ENCODE measurements around the gene NDE1.
A peak's percentile ranks its signal among the peaks of the same experiment; 100 is the strongest.

The NDE1 gene

GRCh38 chr16:15752717-15753488 is 102.9 kb downstream of the NDE1 start:
- TF ChIP-seq CREB1 (IDR thresholded peaks at IDR 0.05; ENCODE audit: low read depth) (no peak), TAF1 (IDR thresholded peaks at IDR 0.05; ENCODE audit: low read depth) (no peak), TEAD4 (IDR thresholded peaks at IDR 0.05) (no peak), EGR1 (IDR thresholded peaks at IDR 0.05) (no peak), REST (IDR thresholded peaks at IDR 0.05; ENCODE audit: low read depth) (no peak), FOXM1 (IDR thresholded peaks at IDR 0.05; ENCODE audit: borderline replicate concordance, low read depth) (no peak), CEBPB (IDR thresholded peaks at IDR 0.05) (no peak), MAX (IDR thresholded peaks at IDR 0.05) (no peak), EP300 (IDR thresholded peaks at IDR 0.05; ENCODE audit: borderline replicate concordance) (no peak), YY1 (IDR thresholded peaks at IDR 0.05; ENCODE audit: low read depth) (no peak), USF1 (IDR thresholded peaks at IDR 0.05) (no peak), ZBTB7A (IDR thresholded peaks at IDR 0.05; ENCODE audit: low read depth) (no peak), RAD21 (IDR thresholded peaks at IDR 0.05; ENCODE audit: low read depth) (no peak), NFIC (IDR thresholded peaks at IDR 0.05) (no peak), TCF12 (IDR thresholded peaks at IDR 0.05; ENCODE audit: low read depth) (no peak)

GRCh38 chr16:15754821-15755534 is 104.9 kb downstream of the NDE1 start:
- TF ChIP-seq CEBPB (IDR thresholded peaks at IDR 0.05) (no peak), RAD21 (IDR thresholded peaks at IDR 0.05; ENCODE audit: low read depth) (no peak), MAX (IDR thresholded peaks at IDR 0.05) (no peak), ZBTB7A (IDR thresholded peaks at IDR 0.05; ENCODE audit: low read depth) (no peak), TCF12 (IDR thresholded peaks at IDR 0.05; ENCODE audit: low read depth) (no peak), CREB1 (IDR thresholded peaks at IDR 0.05; ENCODE audit: low read depth) (no peak), FOXM1 (IDR thresholded peaks at IDR 0.05; ENCODE audit: borderline replicate concordance, low read depth) (no peak), EP300 (IDR thresholded peaks at IDR 0.05; ENCODE audit: borderline replicate concordance) (no peak), EGR1 (IDR thresholded peaks at IDR 0.05) (no peak), USF1 (IDR thresholded peaks at IDR 0.05) (no peak), REST (IDR thresholded peaks at IDR 0.05; ENCODE audit: low read depth) (no peak), NFIC (IDR thresholded peaks at IDR 0.05) (no peak), YY1 (IDR thresholded peaks at IDR 0.05; ENCODE audit: low read depth) (no peak), TEAD4 (IDR thresholded peaks at IDR 0.05) (no peak)

GRCh38 chr16:15757077-15757386 is 107.0 kb downstream of the NDE1 start:
- TF ChIP-seq TEAD4 (IDR thresholded peaks at IDR 0.05) (no peak), TAF1 (IDR thresholded peaks at IDR 0.05; ENCODE audit: low read depth) (no peak), CEBPB (IDR thresholded peaks at IDR 0.05) (0 out of 2 replicates have a peak, but pooled peaks have one; percentile 19)

- TF ChIP-seq FOXM1 (IDR thresholded peaks at IDR 0.05; ENCODE audit: borderline replicate concordance, low read depth), result no peak
- no peak for TF ChIP-seq REST (IDR thresholded peaks at IDR 0.05; ENCODE audit: low read depth)
- TF ChIP-seq MAX (IDR thresholded peaks at IDR 0.05), result peak; percentile 32; the same call in 1 of the 2 replicates
- no peak for TF ChIP-seq YY1 (IDR thresholded peaks at IDR 0.05; ENCODE audit: low read depth)
- TF ChIP-seq CEBPB (IDR thresholded peaks at IDR 0.05), result no peak
Observed at GRCh38 chr16:15757630-15758251, 107.7 kb downstream of the NDE1 start.
